ENCODE results near the gene MANBA. TPM values are rescaled to one million over a fixed set of nuclear protein-coding genes. Genes with fewer than 3 reads are reported as not detected.

Gene MANBA
- total RNA-seq, 1 donor from 2014 or later: 24.8 TPM

DNA sequence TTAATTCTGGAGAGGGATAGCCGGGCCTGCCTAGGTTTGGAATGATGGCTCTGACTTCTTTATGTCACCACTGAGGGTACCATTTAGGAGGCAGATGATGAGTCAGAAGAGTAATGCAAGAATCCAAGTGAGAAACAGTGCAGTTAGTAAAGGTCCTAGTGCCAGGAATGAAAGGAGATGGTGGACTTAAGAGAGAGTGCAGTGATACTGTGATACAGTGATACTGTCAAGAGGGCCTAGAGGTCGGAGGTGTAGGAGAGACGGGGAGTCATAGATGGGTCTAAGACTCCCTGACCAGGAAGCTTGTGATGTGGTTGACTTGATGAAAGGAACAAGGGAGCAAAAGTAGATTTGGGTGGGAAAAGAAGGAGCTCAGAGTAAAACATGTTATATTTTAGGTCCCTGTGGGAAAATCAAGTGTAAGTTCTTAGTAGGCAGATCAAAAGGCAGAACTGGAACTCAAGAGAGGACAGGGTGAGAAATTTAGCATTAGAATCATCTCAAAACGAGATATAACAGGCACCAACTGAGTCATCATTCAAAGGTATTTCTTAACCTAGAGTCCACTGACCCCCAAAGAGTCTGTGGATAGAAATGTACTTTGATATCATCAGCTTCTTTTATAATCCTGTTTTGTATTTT, 174.6 kb downstream of the MANBA start:
- ATAC-seq: no peak
- DNase-seq (ENCODE audit: missing footprints): no peak
- intact Hi-C loops (cut with DNase I): no loop called here

DNA sequence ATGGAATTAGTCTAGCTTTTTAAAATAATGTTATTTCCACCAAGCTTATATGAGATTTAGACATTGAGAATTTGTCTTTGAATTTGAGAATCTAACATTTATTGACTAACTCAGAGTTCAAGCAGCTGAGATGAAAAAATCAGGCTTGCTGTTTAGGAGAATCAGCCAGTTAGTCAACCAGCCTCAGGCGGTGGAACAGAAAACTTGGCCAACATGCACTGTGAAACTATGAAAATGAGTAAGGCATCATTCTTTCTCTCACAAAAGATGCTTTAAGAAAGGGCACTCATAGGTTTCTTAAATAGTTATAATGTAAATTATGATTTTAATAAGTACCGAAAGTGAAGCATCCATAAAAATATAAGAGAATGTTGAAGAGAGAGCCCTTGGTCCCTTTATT, 175.4 kb downstream of the MANBA start:
- DNase-seq (ENCODE audit: missing footprints) (no peak), ATAC-seq (no peak)
- intact Hi-C loops (cut with DNase I): no loop called here

DNA sequence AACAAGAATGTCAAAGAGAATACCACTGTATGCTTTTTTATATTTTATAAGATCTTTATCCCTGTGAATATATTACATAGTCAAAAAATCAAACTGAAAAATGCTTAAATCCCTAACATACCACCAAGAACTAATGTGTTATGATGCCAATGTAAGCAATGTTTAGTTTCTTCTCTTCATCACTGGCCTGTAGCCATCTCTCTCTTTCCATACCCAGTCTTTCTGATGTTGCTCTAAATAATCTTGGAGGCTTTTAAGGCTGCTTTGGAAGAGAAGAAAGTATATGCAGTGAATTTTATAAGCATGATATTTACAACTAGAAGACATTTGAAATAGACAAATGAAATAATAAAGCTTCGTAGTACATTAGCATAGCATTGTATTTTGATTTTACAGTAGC, 176.7 kb downstream of the MANBA start:
- intact Hi-C loops (cut with DNase I): no loop called here
- DNase-seq (ENCODE audit: missing footprints) (no peak), ATAC-seq (no peak)

Other genes with a start within 250 kb of the MANBA start
- 261 TPM for gene UBE2D3, start 66.6 kb upstream of the MANBA start, total RNA-seq
- 17.1 TPM for gene CISD2, start 108.0 kb upstream of the MANBA start, total RNA-seq